A172 (cell line): ENCODE results near the gene NKD1. TPM values are rescaled to one million over a fixed set of nuclear protein-coding genes. Genes with fewer than 3 reads are reported as not detected.
"Not testable (repeated sequence)": the region's sequence is repeated elsewhere in the genome, so short reads cannot be mapped to it uniquely, and the experiment has no call there.

Source experiments
- DNase-seq: peaks from one replicate; pipeline ENCODE4 v3.0.0-alpha.2; 2015; ENCODE audit warnings: low spot score
- total RNA-seq: library from RNA; depleted of rRNA; stranded (reverse); fragments of >200 nt; shearing (Covaris generic); gene quantifications from 2 replicates; pipeline ENCODE4 v1.2.3, GENCODE V29; 2014; rRNA removed

Gene NKD1
- 0.10 and 0.14 TPM in 2 replicates for total RNA-seq

GRCh38 chr16:50548125-50548908 is at the start of gene NKD1:
TSS of gene NKD1 (plus strand) at chr16:50548396. CDS start at chr16:50548554, 158 bp downstream.
- no peak for DNase-seq

GRCh38 chr16:50498431-50499155 is 49.6 kb upstream of the NKD1 start:
- DNase-seq = no peak

DNA sequence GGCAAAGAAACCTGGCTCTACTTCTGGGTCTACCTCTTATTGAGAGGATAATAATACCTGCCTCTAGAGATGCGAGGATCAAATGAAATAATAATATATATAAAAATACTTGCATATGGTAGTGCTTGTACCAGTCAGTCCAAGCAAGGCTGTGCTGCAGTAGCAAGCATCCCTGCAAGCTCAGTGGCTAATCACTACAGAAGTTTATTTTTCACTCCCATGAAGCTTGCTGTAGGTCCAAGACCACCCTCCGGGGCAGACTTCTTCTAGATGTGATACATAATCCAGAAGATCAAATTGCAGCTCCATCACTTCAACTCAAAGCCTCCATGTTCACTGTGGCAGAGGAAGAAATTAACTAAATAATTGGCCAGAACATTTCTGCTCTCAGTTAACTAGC is 48.9 kb upstream of the NKD1 start:
- no peak for DNase-seq

- DNase-seq = no peak
These were observed 47.9 kb upstream of the NKD1 start for GRCh38 chr16:50500171-50500874.

DNA sequence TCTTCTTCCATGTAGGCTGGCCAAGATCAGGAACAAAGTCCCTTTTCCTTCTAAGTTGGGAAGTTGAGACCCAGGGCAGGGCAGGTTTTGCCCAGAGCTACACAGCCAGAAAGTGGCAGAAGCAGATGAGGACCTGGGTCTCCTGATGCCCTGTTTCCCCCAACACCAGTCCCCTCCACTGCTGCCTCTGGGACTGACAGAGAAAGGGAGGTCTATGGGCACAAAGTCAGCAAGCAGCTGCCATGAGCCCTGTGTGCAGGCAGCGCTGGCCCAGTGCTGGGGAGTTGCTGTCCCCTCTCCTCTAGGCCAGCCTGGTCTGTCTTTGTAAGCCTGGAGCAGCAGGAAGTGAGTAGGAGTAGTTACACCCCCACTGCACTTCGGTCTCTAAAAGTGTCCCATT is 46.9 kb upstream of the NKD1 start:
- no peak for DNase-seq

- DNase-seq = no peak
These were observed 46.1 kb upstream of the NKD1 start for GRCh38 chr16:50501986-50502615.

DNA sequence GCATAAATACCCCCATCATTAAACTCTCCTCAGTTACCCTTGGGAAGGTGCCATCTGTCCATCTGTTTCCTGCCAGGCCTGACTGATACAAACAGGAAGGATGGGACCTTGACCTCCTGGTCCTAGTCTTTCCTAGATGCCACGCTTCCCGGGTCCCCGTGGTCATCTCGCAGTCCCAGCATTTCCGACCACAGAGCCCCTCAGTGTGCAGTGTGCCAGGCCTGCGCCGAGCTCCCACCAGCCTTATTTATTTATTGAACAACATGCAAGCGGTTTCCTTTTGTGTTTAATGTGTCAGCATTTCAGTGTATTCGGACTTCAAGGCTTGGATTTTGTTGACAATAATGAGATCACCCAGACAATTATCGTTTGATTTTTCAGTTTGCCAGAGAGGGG is 45.6 kb upstream of the NKD1 start:
- DNase-seq = no peak

GRCh38 chr16:50503868-50504531 is 44.2 kb upstream of the NKD1 start:
- not testable (repeated sequence) for DNase-seq

- DNase-seq = no peak
These were observed 43.1 kb upstream of the NKD1 start for GRCh38 chr16:50505115-50505514.

- DNase-seq = no peak
These were observed 42.3 kb upstream of the NKD1 start for GRCh38 chr16:50505714-50506542.

DNA sequence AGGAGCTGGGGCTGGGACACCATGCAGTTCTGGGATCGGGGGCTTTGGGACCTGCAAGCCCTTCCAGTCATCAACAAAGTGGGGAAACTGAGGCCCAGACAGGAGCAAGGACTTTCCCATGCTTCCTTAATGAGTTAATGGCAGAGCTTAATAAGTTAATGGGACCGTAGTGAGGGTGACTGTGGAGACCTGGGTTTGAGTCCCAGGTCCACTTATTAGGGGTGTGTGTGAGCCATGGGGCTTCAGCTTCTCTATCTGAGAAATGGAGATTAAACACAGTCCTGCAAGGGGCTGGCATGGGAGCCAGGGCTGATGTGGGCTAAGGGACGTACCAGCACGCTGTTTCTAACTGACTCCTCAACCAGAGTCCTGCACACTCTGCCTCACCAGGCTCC is 41.7 kb upstream of the NKD1 start:
- no peak for DNase-seq

GRCh38 chr16:50507397-50507796 is 40.8 kb upstream of the NKD1 start:
- no peak for DNase-seq

GRCh38 chr16:50509521-50510341 is 38.5 kb upstream of the NKD1 start:
- DNase-seq = peak; percentile 7

DNA sequence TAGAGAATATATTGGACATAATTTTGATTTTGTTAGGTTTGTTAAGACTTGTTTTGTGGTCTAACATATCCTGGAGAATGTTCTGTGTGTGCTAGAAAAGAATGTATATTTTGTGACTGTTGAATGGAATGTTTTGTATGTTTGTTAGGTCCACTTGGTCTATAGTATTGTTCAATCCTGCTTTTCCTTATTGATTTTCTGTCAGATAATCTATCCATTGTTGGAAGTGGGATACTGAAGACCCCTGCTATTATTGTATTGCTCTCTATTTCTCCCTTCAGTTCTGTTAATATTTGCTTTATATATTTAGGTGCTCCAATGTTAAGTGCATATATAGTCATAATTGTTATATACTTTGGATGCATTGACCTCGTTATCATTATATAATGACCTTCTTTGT is 33.0 kb upstream of the NKD1 start:
- no peak for DNase-seq

GRCh38 chr16:50516401-50516800 is 31.8 kb upstream of the NKD1 start:
- no peak for DNase-seq

DNA sequence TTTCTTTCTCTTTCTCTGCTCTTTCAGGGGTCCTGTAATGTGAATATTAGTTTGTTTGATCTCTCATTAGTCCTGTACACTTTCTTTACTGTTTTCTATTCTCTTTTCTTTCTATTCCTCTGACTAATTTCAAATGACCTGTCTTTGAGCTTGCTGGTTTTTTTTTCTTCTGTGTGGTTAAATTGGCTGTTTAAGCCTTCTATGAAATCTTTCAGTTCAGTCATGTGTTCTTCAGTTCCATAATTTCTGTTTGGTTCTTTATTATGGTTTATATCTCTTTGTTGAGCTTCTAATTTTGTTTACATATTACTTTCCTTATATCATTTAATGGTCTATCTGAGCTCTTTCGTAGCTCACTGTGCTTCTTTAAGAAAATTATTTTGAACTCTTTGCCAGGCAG is 31.3 kb upstream of the NKD1 start:
- no peak for DNase-seq

DNA sequence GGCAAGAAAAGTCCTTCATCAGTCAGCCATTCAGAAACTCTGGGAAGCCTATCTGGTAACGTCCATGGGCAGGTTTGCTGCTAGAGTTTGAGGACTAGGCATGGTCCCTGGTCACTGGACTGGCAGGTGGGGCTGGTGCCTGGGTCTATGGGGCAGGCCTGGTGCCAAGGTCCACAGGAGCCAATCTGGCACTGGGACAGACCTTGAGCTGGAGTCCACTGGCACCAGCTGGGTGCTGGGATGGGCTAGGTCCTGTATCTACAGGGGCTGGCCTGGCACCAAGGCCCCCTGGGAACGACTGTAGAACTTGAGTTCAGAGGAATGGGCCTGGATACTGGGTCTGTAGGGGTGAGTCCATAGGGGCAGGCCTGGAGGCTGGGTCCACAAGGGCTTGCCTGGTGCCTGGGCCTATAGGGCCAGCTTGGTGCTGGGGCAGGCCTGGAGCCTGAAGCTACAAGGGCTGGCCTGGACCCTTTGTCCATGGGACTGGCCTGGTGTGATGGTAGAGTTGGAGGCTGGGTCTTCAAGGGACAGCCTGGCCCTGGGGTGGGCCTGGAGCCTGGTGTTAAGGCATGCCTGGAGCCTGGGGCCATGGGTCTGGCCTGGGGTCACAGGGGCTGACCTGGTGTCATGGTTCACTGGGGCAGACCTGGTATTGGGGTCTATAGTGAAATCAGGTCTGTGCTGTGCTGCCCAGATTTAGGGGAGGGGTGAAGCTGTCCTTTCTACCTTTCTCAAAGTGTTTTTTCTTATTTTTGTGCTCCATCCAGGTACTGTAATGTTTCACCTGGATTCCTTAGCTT is 30.5 kb upstream of the NKD1 start:
- DNase-seq = no peak

- DNase-seq = no peak
These were observed 29.2 kb upstream of the NKD1 start for GRCh38 chr16:50519001-50519400.

- DNase-seq = no peak
These were observed 28.6 kb upstream of the NKD1 start for GRCh38 chr16:50519602-50520001.
